Adrenal gland (tissue), 12 donors: ENCODE data around the gene LTF. TPM values are rescaled to one million over a fixed set of nuclear protein-coding genes. Genes with fewer than 3 reads are reported as not detected.

Source experiments
- DNase-seq, 7 donors: peaks; one replicate each; pipeline ENCODE4 v3.0.0-alpha.2; 2019 to 2020
- H3K27ac ChIP-seq, 5 donors: fragments of 200-600 bp; sonication (generic) in 4 of 5; 1 replicate in 3 of 5; 2 replicates in 2 of 5; pipeline versions ENCODE4 v1.5.1 to v1.8.0; 2016 to 2020; ENCODE audit warnings: mild to moderate bottlenecking in 1 of 5
- H3K27me3 ChIP-seq: fragments of 200-600 bp; 2 replicates; pipeline ENCODE4 v1.8.0; 2021
- H3K36me3 ChIP-seq, 2 donors: fragments of 200-600 bp; replicated peaks in 1 of 2; 1 replicate in 1 of 2; 2 replicates in 1 of 2; pipeline versions ENCODE4 v1.5.1 to v1.8.0; 2018 to 2022
- H3K4me1 ChIP-seq, 2 donors: fragments of 200-600 bp; replicated peaks in 1 of 2; 1 replicate in 1 of 2; 2 replicates in 1 of 2; pipeline versions ENCODE4 v1.5.1 to v1.8.0; 2018 to 2021
- H3K4me3 ChIP-seq, 4 donors: fragments of 200-600 bp; sonication (generic) in 3 of 4; one replicate each; pipeline ENCODE4 v1.5.1; 2016 to 2018
- H3K9me3 ChIP-seq, 3 donors: fragments of 200-600 bp; sonication (generic) in 1 of 3; replicated peaks in 1 of 3; 1 replicate in 2 of 3; 2 replicates in 1 of 3; pipeline versions ENCODE4 v1.5.1 to v1.8.0; 2016 to 2021
- CTCF ChIP-seq, 6 experiments: fragments of 450-650 bp in 4 of 6; fragments of 200-600 bp in 2 of 6; sonication (generic) in 1 of 6; IDR thresholded peaks; 1 replicate in 5 of 6; 2 replicates in 1 of 6; pipeline versions ENCODE4 v1.5.1 to v1.8.0; 2016 to 2021; ENCODE audit warnings: antibody characterized with exemption in 6 of 6, mild to moderate bottlenecking in 2 of 6, moderate library complexity in 1 of 6
- POLR2A ChIP-seq, 2 donors: fragments of 450-650 bp; IDR thresholded peaks; one replicate each; pipeline ENCODE4 v1.6.1; 2017; ENCODE audit warnings: antibody characterized with exemption in 2 of 2, mild to moderate bottlenecking in 2 of 2, moderate library complexity in 1 of 2
- WGBS, 4 donors: extraction: QIAGEN DNeasy Blood & Tissue Kit in 2 of 4; methylation state at CpG; one replicate each; pipeline versions ENCODE4 v1.1.5 to v1.1.7; 2013 to 2017; 5-methylcytosine and 5-hydroxymethylcytosine counted together
- intact Hi-C, 2 donors: fragments of 100-400 bp; cut with DNase I; formaldehyde crosslinking; loops; one replicate each; pipeline versions ENCODE4 v1.14.1 to v1.15.0; 2022 to 2023
- polyA plus RNA-seq, 3 donors: library from polyadenylated mRNA; stranded (reverse); fragments of 200-250 nt in 2 of 3; fragments of 350-450 nt in 1 of 3; fragmentation: Illumina TruSeq in 1 of 3; extraction: RNeasy Lipid Tissue Mini Kit (QIAGEN cat#74804) in 1 of 3; gene quantifications; one replicate each; pipeline ENCODE4 v1.2.3, GENCODE V29; 2013 to 2014
- total RNA-seq, 9 donors: library from RNA; depleted of rRNA in 4 of 9; stranded (reverse); fragments of >200 nt in 4 of 9; fragments of 120-200 nt in 1 of 9; fragmentation: NEBNext Ultra II Directional in 1 of 9; extraction: Animal tissue kit (Norgen Biotek cat#: 25700) in 1 of 9; gene quantifications; one replicate each; pipeline versions ENCODE4 v1.1.0 to v1.2.4, GENCODE V29; 2013 to 2023
- donor health status: healthy with polysubstance abuse.
- donor health status: Bipolar disorder and iron deficiency.
- donor health status: DM: yes; HTN: yes; CAD: no.
- donor health status: DM: no; HTN: no; CAD: no.
- donor health status: DM: no; HTN: no; CAD: no.
- donor health status: DM: yes; HTN: yes; CAD: no.

LTF gene
- total and polyA plus RNA-seq, 12 donors = 0.50 to 3.7 (median 1.6) TPM

GRCh38 chr3:46470831-46471230 lies 6.1 kb upstream of the LTF start:
- Histone ChIP-seq H3K9me3 (no peaks in the 10 kb centered on the region), H3K36me3 (no peaks in the 10 kb centered on the region), H3K4me3 (no peak overlapping the region), H3K4me1 (no peaks in the 10 kb centered on the region), H3K27me3 (peaks cover 5% of the 10 kb centered on the region), H3K27ac (no peak overlapping the region)
- peak in 1 of 7 donors; percentile 5 for DNase-seq
- intact Hi-C loops = no loop called here
- TF ChIP-seq POLR2A (IDR thresholded peaks at IDR 0.05) (no peak), CTCF (IDR thresholded peaks at IDR 0.05) (no peak)
- 86 to 92% (median 89%) methylated on average over 3 to 4 of the region's 4 CpGs for WGBS, 4 donors

GRCh38 chr3:46469680-46470357 lies 5.1 kb upstream of the LTF start:
- Histone ChIP-seq H3K27ac (no peak overlapping the region), H3K27me3 (peaks cover 8% of the 10 kb centered on the region), H3K4me3 (no peak overlapping the region), H3K4me1 (no peaks in the 10 kb centered on the region), H3K36me3 (no peaks in the 10 kb centered on the region), H3K9me3 (no peaks in the 10 kb centered on the region)
- TF ChIP-seq CTCF (IDR thresholded peaks at IDR 0.05) (no peak), POLR2A (IDR thresholded peaks at IDR 0.05) (no peak)
- intact Hi-C loops = no loop called here
- no peak for DNase-seq
- 64 to 70% (median 66%) methylated on average over 3 of the region's 3 CpGs for WGBS, 4 donors

GRCh38 chr3:46468753-46469600 lies 4.3 kb upstream of the LTF start:
- intact Hi-C loops = no loop called here
- H3K4me1 ChIP-seq = no peaks in the 10 kb centered on the region
- H3K27me3 ChIP-seq = peaks cover 14% of the 10 kb centered on the region
- H3K27ac ChIP-seq = no peak overlapping the region
- no peaks in the 10 kb centered on the region for H3K36me3 ChIP-seq
- no peaks in the 10 kb centered on the region for H3K9me3 ChIP-seq
- WGBS, 4 donors = 83 to 87% (median 85%) methylated on average over 6 of the region's 6 CpGs
- H3K4me3 ChIP-seq = no peak overlapping the region
- peak in 1 of 7 donors; percentile 23 for DNase-seq
- no peak for TF ChIP-seq POLR2A (IDR thresholded peaks at IDR 0.05)
- TF ChIP-seq CTCF (IDR thresholded peaks at IDR 0.05) = no peak

GRCh38 chr3:46467562-46467961 lies 2.9 kb upstream of the LTF start:
- Histone ChIP-seq H3K36me3 (no peaks in the 10 kb centered on the region), H3K4me1 (no peaks in the 10 kb centered on the region), H3K27ac (no peak overlapping the region), H3K27me3 (peaks cover 9% of the 10 kb centered on the region), H3K9me3 (no peaks in the 10 kb centered on the region), H3K4me3 (no peak overlapping the region)
- DNase-seq = no peak
- intact Hi-C loops = no loop called here
- TF ChIP-seq CTCF (IDR thresholded peaks at IDR 0.05) (no peak), POLR2A (IDR thresholded peaks at IDR 0.05) (no peak)
- WGBS, 4 donors = 85 to 93% (median 90%) methylated on average over 4 of the region's 4 CpGs
